Measurements from ENCODE around the gene GNAS-AS1.

GNAS-AS1 gene

GRCh38 chr20:58850693-58851174, at the start of gene GNAS-AS1:
GNAS-AS1 (minus strand) TSS chr20:58850902.
- DNase-seq = peak; percentile 89

- no peak for DNase-seq
Observed at GRCh38 chr20:58900397-58900796, 49.7 kb upstream of the GNAS-AS1 start.

- no peak for DNase-seq
Observed at GRCh38 chr20:58899512-58899911, 48.8 kb upstream of the GNAS-AS1 start.

GRCh38 chr20:58898629-58899408, 48.1 kb upstream of the GNAS-AS1 start:
- DNase-seq = peak; percentile 44

GRCh38 chr20:58897488-58897887, 46.8 kb upstream of the GNAS-AS1 start:
- no peak for DNase-seq

GRCh38 chr20:58896820-58897219, 46.1 kb upstream of the GNAS-AS1 start:
- no peak for DNase-seq

GRCh38 chr20:58895448-58896180, 44.9 kb upstream of the GNAS-AS1 start:
- no peak for DNase-seq

GRCh38 chr20:58894652-58895447, 44.1 kb upstream of the GNAS-AS1 start:
- DNase-seq = no peak

- no peak for DNase-seq
Observed at GRCh38 chr20:58893355-58894120, 42.8 kb upstream of the GNAS-AS1 start.

- no peak for DNase-seq
Observed at GRCh38 chr20:58892932-58893224, 42.2 kb upstream of the GNAS-AS1 start.

- peak; percentile 91 for DNase-seq
Observed at GRCh38 chr20:58892141-58892931, 41.6 kb upstream of the GNAS-AS1 start.

- no peak for DNase-seq
Observed at GRCh38 chr20:58891718-58892140, 41.0 kb upstream of the GNAS-AS1 start.

- DNase-seq = peak; percentile 91
Observed at GRCh38 chr20:58891086-58891717, 40.5 kb upstream of the GNAS-AS1 start.

- DNase-seq = peak; percentile 93
Observed at GRCh38 chr20:58890518-58891085, 39.9 kb upstream of the GNAS-AS1 start.

GRCh38 chr20:58889798-58890517, 39.3 kb upstream of the GNAS-AS1 start:
- DNase-seq = no peak

GRCh38 chr20:58889334-58889760, 38.6 kb upstream of the GNAS-AS1 start:
- no peak for DNase-seq

- DNase-seq = peak; percentile 88
Observed at GRCh38 chr20:58888521-58889333, 38.0 kb upstream of the GNAS-AS1 start.

- DNase-seq = no peak
Observed at GRCh38 chr20:58888103-58888502, 37.4 kb upstream of the GNAS-AS1 start.

- DNase-seq = no peak
Observed at GRCh38 chr20:58886546-58886945, 35.8 kb upstream of the GNAS-AS1 start.

Measured in right forelimb (tissue), 1 donor.